CD4-positive, CD25-positive, alpha-beta regulatory T cell (primary cell): ENCODE data around the gene SLC45A1. TPM values are rescaled to one million over a fixed set of nuclear protein-coding genes. Genes with fewer than 3 reads are reported as not detected.

ENCODE experiments used
- ATAC-seq, 2 donors: fragments of 150-1000 bp; cut with Tn5 transposase; one replicate each; pipeline ENCODE4 v1.10.0; 2021; ENCODE audit warnings: low read depth in 2 of 2, moderate number of reproducible peaks in 2 of 2, moderate library complexity in 1 of 2
- DNase-seq, 3 donors: peaks; one replicate each; pipeline versions ENCODE4 v3.0.0 to v3.0.0-alpha.2; 2012 to 2022; ENCODE audit warnings: mixed read lengths in 1 of 3
- H3K27ac ChIP-seq: one replicate; pipeline ENCODE4 v1.7.0; 2013; ENCODE audit warnings: mild to moderate bottlenecking, low read length; ENCODE audit not compliant: insufficient read depth, poor library complexity, severe bottlenecking
- H3K27me3 ChIP-seq: one replicate; pipeline ENCODE4 v1.7.0; 2013; ENCODE audit warnings: low read length; ENCODE audit not compliant: control insufficient read depth, insufficient read depth
- H3K36me3 ChIP-seq: one replicate; pipeline ENCODE4 v1.7.0; 2013; ENCODE audit warnings: mild to moderate bottlenecking, low read length, moderate library complexity; ENCODE audit not compliant: control insufficient read depth, insufficient read depth
- H3K4me1 ChIP-seq: 2 replicates; pipeline ENCODE4 v1.7.0; 2013; ENCODE audit warnings: mild to moderate bottlenecking, low read length; ENCODE audit not compliant: insufficient read depth, control insufficient read depth, poor library complexity, severe bottlenecking
- H3K4me3 ChIP-seq: one replicate; pipeline ENCODE4 v1.7.0; 2013; ENCODE audit warnings: low read depth, mild to moderate bottlenecking, low read length, moderate library complexity
- H3K9me3 ChIP-seq, 2 experiments: 1 replicate in 1 of 2; 2 replicates in 1 of 2; pipeline ENCODE4 v1.7.0; 2013; ENCODE audit warnings: low read length in 2 of 2, mild to moderate bottlenecking in 1 of 2, moderate library complexity in 1 of 2; ENCODE audit not compliant: control insufficient read depth in 2 of 2
- H3K27ac Mint-ChIP-seq, 3 donors: one replicate each; pipeline ENCODE4 v1.8.0; 2020 to 2022; ENCODE audit warnings: mild to moderate bottlenecking in 3 of 3, mixed read lengths in 3 of 3, moderate library complexity in 2 of 3
- H3K27me3 Mint-ChIP-seq: one replicate; pipeline ENCODE4 v1.8.0; 2022; ENCODE audit warnings: mild to moderate bottlenecking, mixed read lengths
- H3K36me3 Mint-ChIP-seq: one replicate; pipeline ENCODE4 v1.8.0; 2020; ENCODE audit warnings: mixed read lengths
- H3K4me1 Mint-ChIP-seq, 4 donors: one replicate each; pipeline ENCODE4 v1.8.0; 2020 to 2022; ENCODE audit warnings: mixed read lengths in 4 of 4, mild to moderate bottlenecking in 1 of 4
- H3K4me3 Mint-ChIP-seq, 4 donors: one replicate each; pipeline ENCODE4 v1.8.0; 2020 to 2022; ENCODE audit warnings: mild to moderate bottlenecking in 4 of 4, mixed read lengths in 4 of 4, moderate library complexity in 3 of 4
- H3K9me3 Mint-ChIP-seq, 7 donors: one replicate each; pipeline ENCODE4 v1.8.0; 2020 to 2022; ENCODE audit warnings: mixed read lengths in 7 of 7, mild to moderate bottlenecking in 3 of 7, moderate library complexity in 2 of 7
- polyA plus RNA-seq, 4 donors: library from polyadenylated mRNA; unstranded; fragments of 300-500 nt; fragmentation: Illumina TruSeq; gene quantifications; one replicate each; pipeline ENCODE4 v1.2.3, GENCODE V29; 2021
- total RNA-seq: library from RNA; stranded (reverse); gene quantifications from one replicate; pipeline ENCODE4 v1.2.3, GENCODE V29; 2022

The SLC45A1 gene
- total and polyA plus RNA-seq, 5 donors from 2014 or later: 0.47 to 1.4 (median 0.68) TPM

DNA sequence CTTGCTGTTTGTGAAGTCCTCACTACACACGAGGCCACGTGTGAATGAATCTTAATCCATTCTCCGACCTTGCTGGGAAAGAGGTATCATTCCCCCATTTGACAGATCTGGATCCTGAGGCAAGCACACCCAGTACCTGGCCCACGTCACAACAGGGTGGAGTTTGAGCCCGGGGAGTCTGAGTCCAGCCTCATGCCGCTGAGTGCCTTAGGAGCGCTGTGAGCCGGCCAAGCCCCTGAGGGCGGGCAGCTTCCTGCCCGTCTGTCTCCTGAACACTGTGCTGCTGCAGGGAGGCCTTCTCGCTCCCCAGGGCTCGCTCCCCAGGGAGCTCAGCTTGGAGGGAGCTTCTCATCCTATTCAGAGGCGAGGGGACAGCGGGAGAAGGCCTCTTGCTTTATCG, 29.7 kb downstream of the SLC45A1 start:
- H3K27ac Mint-ChIP-seq: no peak overlapping the region
- Histone ChIP-seq H3K36me3 (no peaks in the 10 kb centered on the region), H3K27me3 (no peaks in the 10 kb centered on the region), H3K4me3 (no peak overlapping the region), H3K9me3 (no peaks in the 10 kb centered on the region), H3K4me1 (no peaks in the 10 kb centered on the region), H3K27ac (no peak overlapping the region)
- no peak for DNase-seq
- peaks cover 5% of the 10 kb centered on the region for H3K27me3 Mint-ChIP-seq
- H3K9me3 Mint-ChIP-seq: peaks cover 0 to 5% (median 0%) of the 10 kb centered on the region in 7 donors
- peaks cover 0 to 3% (median 1%) of the 10 kb centered on the region in 4 donors for H3K4me1 Mint-ChIP-seq
- H3K36me3 Mint-ChIP-seq: peaks cover 8% of the 10 kb centered on the region
- no peak for ATAC-seq
- H3K4me3 Mint-ChIP-seq: no peak overlapping the region

- Histone ChIP-seq H3K27me3 (no peaks in the 10 kb centered on the region), H3K36me3 (peaks cover under 1% of the 10 kb centered on the region), H3K9me3 (no peaks in the 10 kb centered on the region), H3K4me1 (no peaks in the 10 kb centered on the region), H3K27ac (no peak overlapping the region), H3K4me3 (no peak overlapping the region)
- peaks cover 0 to 5% (median 0%) of the 10 kb centered on the region in 7 donors for H3K9me3 Mint-ChIP-seq
- ATAC-seq (no peak), DNase-seq (no peak)
- peak overlapping the region in 1 of 3 donors; percentile 56 for H3K27ac Mint-ChIP-seq
- no peak overlapping the region for H3K4me3 Mint-ChIP-seq
- H3K36me3 Mint-ChIP-seq: peaks cover 13% of the 10 kb centered on the region
- H3K4me1 Mint-ChIP-seq: peaks cover 0 to 3% (median 1%) of the 10 kb centered on the region in 4 donors
- peaks cover 5% of the 10 kb centered on the region for H3K27me3 Mint-ChIP-seq
Observed at GRCh38 chr1:8348047-8348776, 30.3 kb downstream of the SLC45A1 start.

DNA sequence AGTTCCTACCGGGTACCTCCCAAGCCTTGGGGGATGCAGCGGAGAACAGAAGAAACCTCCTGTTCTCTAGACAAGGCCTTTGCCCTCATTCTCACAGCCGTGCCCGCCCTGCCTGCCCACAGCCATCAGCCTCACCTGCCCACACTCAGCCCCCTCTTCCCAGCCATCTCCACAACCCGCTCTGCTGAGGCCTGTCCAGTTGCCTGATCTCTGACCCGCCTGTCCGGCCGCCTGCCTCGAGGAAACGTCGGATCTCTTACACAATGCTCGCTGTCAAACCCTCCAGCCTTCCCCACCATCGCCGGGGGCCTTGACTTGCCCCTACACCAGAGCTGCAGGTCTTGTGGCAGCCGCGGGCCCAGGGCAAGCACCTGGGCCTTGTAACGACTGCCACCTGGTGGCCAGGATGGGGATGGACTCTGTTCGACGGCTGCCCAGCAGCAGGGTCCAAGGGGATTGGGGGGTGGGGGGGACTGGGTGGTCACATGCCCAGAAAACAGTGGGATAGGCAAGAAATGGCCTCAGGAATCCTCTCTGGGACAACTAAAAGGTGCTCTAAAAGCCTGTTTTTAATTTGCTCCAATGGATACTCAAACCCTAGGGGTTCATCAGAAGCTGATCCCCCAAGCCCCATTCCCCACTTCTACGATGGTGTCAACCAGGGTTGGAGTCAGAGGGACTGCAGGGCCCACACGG, 31.0 kb downstream of the SLC45A1 start:
- H3K27ac Mint-ChIP-seq: peak overlapping the region; percentile 45 to 93 (median 62)
- H3K36me3 ChIP-seq: peaks cover 7% of the 10 kb centered on the region
- H3K4me3 ChIP-seq: no peak overlapping the region
- peaks cover 5% of the 10 kb centered on the region for H3K27me3 Mint-ChIP-seq
- no peaks in the 10 kb centered on the region for H3K4me1 ChIP-seq
- H3K27ac ChIP-seq: no peak overlapping the region
- peak overlapping the region in 1 of 4 donors; percentile 32 for H3K4me3 Mint-ChIP-seq
- peaks cover 0 to 5% (median 0%) of the 10 kb centered on the region in 7 donors for H3K9me3 Mint-ChIP-seq
- peak; percentile 78 to 80 for ATAC-seq
- H3K4me1 Mint-ChIP-seq: peaks cover 0 to 3% (median 1%) of the 10 kb centered on the region in 4 donors
- H3K36me3 Mint-ChIP-seq: peaks cover 13% of the 10 kb centered on the region
- H3K9me3 ChIP-seq: no peaks in the 10 kb centered on the region
- no peaks in the 10 kb centered on the region for H3K27me3 ChIP-seq
- peak; percentile 62 to 67 (median 66) for DNase-seq

GRCh38 chr1:8349473-8349865, 31.6 kb downstream of the SLC45A1 start:
- H3K4me1 Mint-ChIP-seq: peaks cover 0 to 3% (median 1%) of the 10 kb centered on the region in 4 donors
- peaks cover 0 to 5% (median 0%) of the 10 kb centered on the region in 7 donors for H3K9me3 Mint-ChIP-seq
- no peak overlapping the region for H3K27ac ChIP-seq
- H3K4me3 Mint-ChIP-seq: peak overlapping the region in 1 of 4 donors; percentile 32
- H3K27me3 ChIP-seq: no peaks in the 10 kb centered on the region
- no peaks in the 10 kb centered on the region for H3K4me1 ChIP-seq
- H3K36me3 ChIP-seq: peaks cover 10% of the 10 kb centered on the region
- ATAC-seq: no peak
- H3K27ac Mint-ChIP-seq: peak overlapping the region in 1 of 3 donors; percentile 51
- H3K36me3 Mint-ChIP-seq: peaks cover 14% of the 10 kb centered on the region
- no peaks in the 10 kb centered on the region for H3K9me3 ChIP-seq
- DNase-seq: no peak
- H3K4me3 ChIP-seq: no peak overlapping the region
- H3K27me3 Mint-ChIP-seq: peaks cover 5% of the 10 kb centered on the region

DNA sequence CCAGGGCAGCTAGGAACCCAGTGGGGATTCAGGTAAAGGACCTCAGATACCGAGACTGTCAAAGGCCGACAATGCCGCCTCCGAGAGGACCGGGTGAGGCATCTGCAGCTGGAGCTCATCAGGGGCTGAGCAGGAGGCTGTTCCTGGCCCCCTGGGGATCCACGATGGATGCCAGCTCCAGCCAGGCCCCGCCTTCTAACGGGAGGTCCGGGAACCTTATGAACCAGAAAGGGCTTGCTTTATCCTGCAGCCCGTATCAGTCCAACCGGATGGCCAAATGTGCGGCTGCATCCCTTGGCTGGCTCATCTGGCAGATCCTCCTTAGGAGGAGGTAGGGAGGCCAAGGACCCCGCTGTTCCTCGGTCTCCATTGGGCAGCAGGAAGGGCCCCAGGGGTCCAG, 32.0 kb downstream of the SLC45A1 start:
- H3K36me3 Mint-ChIP-seq: peaks cover 15% of the 10 kb centered on the region
- DNase-seq (no peak), ATAC-seq (no peak)
- H3K27ac ChIP-seq: no peak overlapping the region
- H3K9me3 Mint-ChIP-seq: peaks cover 0 to 4% (median 0%) of the 10 kb centered on the region in 7 donors
- no peaks in the 10 kb centered on the region for H3K27me3 ChIP-seq
- H3K4me1 Mint-ChIP-seq: peaks cover 0 to 3% (median 1%) of the 10 kb centered on the region in 4 donors
- peaks cover 5% of the 10 kb centered on the region for H3K27me3 Mint-ChIP-seq
- no peaks in the 10 kb centered on the region for H3K9me3 ChIP-seq
- H3K4me3 ChIP-seq: no peak overlapping the region
- no peaks in the 10 kb centered on the region for H3K4me1 ChIP-seq
- H3K27ac Mint-ChIP-seq: no peak overlapping the region
- H3K36me3 ChIP-seq: peaks cover 14% of the 10 kb centered on the region
- H3K4me3 Mint-ChIP-seq: no peak overlapping the region

DNA sequence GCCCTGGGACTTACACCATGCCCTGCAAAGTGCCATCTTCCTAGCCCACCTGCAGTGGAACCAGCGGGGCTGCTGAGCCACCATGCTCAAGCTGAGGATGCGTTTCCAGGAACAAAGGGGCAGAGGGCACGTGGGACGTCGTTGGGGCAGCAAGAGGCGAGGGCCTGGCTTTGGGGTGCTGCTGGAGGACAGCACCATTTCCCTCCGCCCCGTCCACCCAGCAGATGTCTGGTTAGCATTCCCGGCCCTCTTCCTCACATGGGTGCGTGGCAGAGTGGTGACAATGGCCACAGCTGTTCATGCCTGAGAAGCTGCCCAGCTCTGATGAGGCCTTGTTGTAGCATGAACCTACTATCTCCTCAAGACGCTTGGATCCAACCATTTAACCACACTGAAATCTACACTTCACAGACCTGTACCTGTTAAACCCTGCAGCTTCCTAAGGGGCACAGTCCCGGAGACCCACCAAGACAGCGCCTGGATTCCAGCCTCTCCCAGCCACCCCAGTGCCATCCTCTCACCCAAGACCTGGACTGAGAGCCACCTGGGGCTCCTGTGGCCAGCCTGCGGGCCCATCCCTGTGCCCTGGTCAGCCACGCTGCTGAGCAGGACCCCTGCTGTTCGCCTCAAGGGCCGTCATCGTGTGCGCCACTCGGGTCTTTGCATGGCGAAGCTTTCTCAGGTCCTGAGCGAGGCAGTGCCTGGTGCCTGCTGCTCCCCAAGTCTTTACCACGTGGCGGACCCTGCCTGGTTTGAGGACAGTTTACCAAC, 33.2 kb downstream of the SLC45A1 start:
- peaks cover 0 to 4% (median 0%) of the 10 kb centered on the region in 7 donors for H3K9me3 Mint-ChIP-seq
- H3K27me3 ChIP-seq: no peaks in the 10 kb centered on the region
- H3K36me3 Mint-ChIP-seq: peaks cover 22% of the 10 kb centered on the region
- ATAC-seq (no peak), DNase-seq (no peak)
- H3K4me3 Mint-ChIP-seq: no peak overlapping the region
- peaks cover 0 to 6% (median 1%) of the 10 kb centered on the region in 4 donors for H3K4me1 Mint-ChIP-seq
- H3K27me3 Mint-ChIP-seq: peaks cover 3% of the 10 kb centered on the region
- peak overlapping the region in 1 of 3 donors; percentile 94 for H3K27ac Mint-ChIP-seq
- peaks cover 25% of the 10 kb centered on the region for H3K36me3 ChIP-seq
- no peaks in the 10 kb centered on the region for H3K4me1 ChIP-seq
- no peak overlapping the region for H3K4me3 ChIP-seq
- H3K27ac ChIP-seq: no peak overlapping the region
- H3K9me3 ChIP-seq: no peaks in the 10 kb centered on the region

GRCh38 chr1:8351693-8352470, 34.0 kb downstream of the SLC45A1 start:
- Mint-ChIP-seq H3K27me3 (no peaks in the 10 kb centered on the region), H3K4me1 (peaks cover 0 to 6% (median 1%) of the 10 kb centered on the region in 4 donors), H3K27ac (peak overlapping the region in 1 of 3 donors; percentile 79), H3K4me3 (peak overlapping the region in 1 of 4 donors; percentile 21), H3K36me3 (peaks cover 25% of the 10 kb centered on the region), H3K9me3 (peaks cover 0 to 2% (median 0%) of the 10 kb centered on the region in 7 donors)
- no peaks in the 10 kb centered on the region for H3K4me1 ChIP-seq
- no peak overlapping the region for H3K27ac ChIP-seq
- no peak for DNase-seq
- no peaks in the 10 kb centered on the region for H3K9me3 ChIP-seq
- H3K36me3 ChIP-seq: peaks cover 33% of the 10 kb centered on the region
- H3K27me3 ChIP-seq: no peaks in the 10 kb centered on the region
- H3K4me3 ChIP-seq: no peak overlapping the region
- ATAC-seq: no peak
